ENCODE data around the gene PPP6R1.
A peak's percentile ranks its signal among the peaks of the same experiment; 100 is the strongest.
"Not testable (repeated sequence)": the region's sequence is repeated elsewhere in the genome, so short reads cannot be mapped to it uniquely, and the experiment has no call there.

Gene PPP6R1

DNA sequence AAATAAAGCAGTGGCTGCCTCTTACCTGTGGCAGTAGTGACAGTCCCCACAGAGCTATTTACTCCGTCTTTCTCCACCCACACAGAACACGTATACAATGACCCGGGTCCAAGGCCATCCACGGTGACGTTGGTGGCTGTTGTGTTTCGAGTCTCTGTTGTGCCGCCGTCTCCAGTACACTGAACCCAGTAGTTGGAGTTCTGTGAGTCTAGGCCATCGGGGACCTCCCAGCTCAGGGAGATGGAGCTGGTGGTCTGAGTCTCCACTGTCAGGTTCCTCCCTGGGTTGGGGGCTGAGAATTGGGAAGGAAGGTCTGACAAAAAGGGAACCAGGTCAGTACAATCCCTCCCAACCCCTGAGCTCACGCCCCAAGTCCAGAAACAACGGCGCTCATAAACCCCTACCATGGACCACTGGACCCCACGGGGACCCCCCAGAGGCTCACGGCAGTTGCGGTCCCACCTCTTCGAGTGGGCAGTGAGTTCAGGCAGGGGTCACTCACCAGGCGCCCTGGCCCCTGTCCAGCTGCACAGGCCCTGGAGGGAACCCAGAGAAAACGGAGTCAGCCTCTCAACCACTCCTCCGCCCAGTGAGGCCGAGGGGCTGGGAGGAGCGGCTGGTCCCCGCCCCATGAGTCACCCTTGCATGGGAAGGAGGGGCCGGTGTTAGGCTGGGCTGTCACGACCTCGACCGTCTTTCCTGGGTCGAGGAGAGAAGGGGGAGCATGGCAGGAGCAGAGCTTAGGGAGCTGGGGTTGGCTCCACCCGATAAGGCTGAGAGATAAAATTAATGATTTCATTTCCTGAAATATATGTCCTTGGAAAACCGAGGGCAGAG is 51.9 kb downstream of the PPP6R1 start:
- DNase-seq: peak; percentile 72

GRCh38 chr19:55202199-55202598 is 56.6 kb downstream of the PPP6R1 start:
- in situ Hi-C loops (cut with MboI; ENCODE audit: low pct_unique_long_range_greater_than_20kb, low sequenced_read_pairs); DNase-seq: not testable (repeated sequence)

More for the DNA sequence above, 51.9 kb downstream of the PPP6R1 start:
- in situ Hi-C loops (cut with MboI; ENCODE audit: low pct_unique_long_range_greater_than_20kb, low sequenced_read_pairs): no loop called here

GRCh38 chr19:55199620-55200204 is 59.1 kb downstream of the PPP6R1 start:
- DNase-seq: no peak
- in situ Hi-C loops (cut with MboI; ENCODE audit: low pct_unique_long_range_greater_than_20kb, low sequenced_read_pairs): no loop called here

DNA sequence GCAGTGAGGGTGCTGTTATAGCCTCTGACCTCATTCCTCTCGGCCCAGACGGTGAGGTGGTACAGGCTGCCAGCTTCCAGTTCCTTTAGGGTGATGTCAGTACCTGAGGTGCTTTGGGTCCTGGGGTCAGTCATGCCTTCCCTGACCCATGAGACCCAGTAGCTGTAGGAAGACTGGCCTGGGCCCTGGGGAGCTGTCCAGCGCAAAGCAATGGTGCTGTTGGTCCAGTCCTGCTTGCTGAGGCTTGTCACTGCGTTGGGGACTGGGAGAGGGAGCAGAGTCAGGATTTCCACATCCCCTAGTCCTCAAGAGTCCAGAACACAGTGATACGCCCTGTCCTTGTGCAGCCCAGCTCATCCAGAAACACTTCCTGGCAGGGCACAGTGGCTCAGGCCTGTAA is 60.2 kb downstream of the PPP6R1 start:
- in situ Hi-C loops (cut with MboI; ENCODE audit: low pct_unique_long_range_greater_than_20kb, low sequenced_read_pairs): no loop called here
- no peak for DNase-seq

DNA sequence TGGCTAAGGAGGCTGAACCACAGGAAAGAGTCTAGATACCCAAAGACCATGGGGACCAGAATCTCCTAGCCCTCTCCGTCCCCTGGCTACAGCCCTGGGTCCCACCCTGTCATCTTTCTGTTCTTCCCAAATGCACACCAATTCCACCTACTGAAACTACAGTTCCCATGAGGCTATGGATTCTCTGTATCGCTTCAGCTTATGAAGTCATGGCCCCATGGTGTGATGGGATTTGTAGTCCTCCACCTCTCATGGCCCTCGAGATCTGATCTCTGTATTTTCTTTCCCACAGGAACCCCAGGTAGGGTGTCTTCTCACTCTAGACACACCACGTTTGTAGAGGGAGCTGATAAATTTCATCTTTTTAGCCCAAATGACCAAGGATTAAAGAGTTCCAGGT is 61.3 kb downstream of the PPP6R1 start:
- no peak for DNase-seq
- in situ Hi-C loops (cut with MboI; ENCODE audit: low pct_unique_long_range_greater_than_20kb, low sequenced_read_pairs): no loop called here

GRCh38 chr19:55196803-55197202 is 62.0 kb downstream of the PPP6R1 start:
- in situ Hi-C loops (cut with MboI; ENCODE audit: low pct_unique_long_range_greater_than_20kb, low sequenced_read_pairs): no loop called here
- DNase-seq: no peak

- in situ Hi-C loops (cut with MboI; ENCODE audit: low pct_unique_long_range_greater_than_20kb, low sequenced_read_pairs): no loop called here
- no peak for DNase-seq
Observed at GRCh38 chr19:55193481-55193880, 65.3 kb downstream of the PPP6R1 start.

- in situ Hi-C loops (cut with MboI; ENCODE audit: low pct_unique_long_range_greater_than_20kb, low sequenced_read_pairs): no loop called here
- peak; percentile 28 for DNase-seq
Observed at GRCh38 chr19:55189403-55189835, 69.4 kb downstream of the PPP6R1 start.

DNA sequence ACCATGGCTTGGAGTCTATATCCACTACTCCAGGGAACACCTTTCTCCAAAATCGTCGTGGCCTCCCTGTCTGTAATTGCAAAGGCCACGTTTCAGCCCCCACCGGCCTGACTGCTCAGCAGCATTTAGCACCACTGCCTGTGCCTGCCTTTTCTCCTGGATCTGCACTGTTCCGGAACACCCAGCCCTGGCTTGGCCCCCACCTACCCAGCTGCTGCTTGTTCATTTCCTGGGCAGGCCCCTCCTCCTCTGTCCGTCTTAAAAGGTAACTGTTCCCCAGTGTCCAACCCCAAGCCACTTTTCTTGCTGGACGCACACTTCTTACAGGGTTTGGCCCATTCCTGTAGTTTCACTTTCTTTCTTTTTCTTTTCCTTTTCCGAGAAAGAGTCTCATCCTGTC is 70.2 kb downstream of the PPP6R1 start:
- no peak for DNase-seq
- in situ Hi-C loops (cut with MboI; ENCODE audit: low pct_unique_long_range_greater_than_20kb, low sequenced_read_pairs): no loop called here

- in situ Hi-C loops (cut with MboI; ENCODE audit: low pct_unique_long_range_greater_than_20kb, low sequenced_read_pairs): no loop called here
- no peak for DNase-seq
Observed at GRCh38 chr19:55186080-55186479, 72.7 kb downstream of the PPP6R1 start.

DNA sequence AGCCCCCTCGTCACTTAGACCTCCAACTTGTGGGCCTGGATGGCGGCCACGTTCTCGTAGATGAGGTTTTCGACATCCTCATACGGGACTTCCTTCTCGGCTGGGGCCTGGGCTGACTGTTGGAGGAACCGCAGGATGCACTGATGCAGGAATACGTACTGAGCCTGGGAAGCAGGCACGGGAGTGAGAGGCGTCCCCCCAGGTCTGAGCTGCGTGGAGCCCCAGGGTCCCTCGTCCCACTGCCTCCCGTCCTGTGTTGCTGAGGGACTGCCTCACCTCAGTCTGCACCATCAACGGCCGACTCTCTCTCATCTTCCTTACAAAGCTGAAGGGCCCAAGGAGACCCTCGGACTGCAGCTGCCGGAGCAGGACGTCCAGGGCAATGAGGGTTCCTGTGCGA is 77.1 kb downstream of the PPP6R1 start:
- in situ Hi-C loops (cut with MboI; ENCODE audit: low pct_unique_long_range_greater_than_20kb, low sequenced_read_pairs): no loop called here
- DNase-seq: no peak
